Stimulated activated CD8-positive, alpha-beta memory T cell treated with anti-CD3 and anti-CD28 coated beads, Interleukin-7, amount 100 ng/mL, for 4 hours (primary cell): ENCODE data around the gene RND2.
A peak's percentile ranks its signal among the peaks of the same experiment; 100 is the strongest.

ENCODE experiments used
- DNase-seq, 2 donors: peaks; one replicate each; pipeline ENCODE4 v3.0.0-alpha.2; 2020; ENCODE audit warnings: low read depth in 2 of 2

Gene RND2

GRCh38 chr17:43006639-43007551 is 18.1 kb upstream of the RND2 start, which contains the start of gene IFI35:
Gene IFI35, plus strand, starts transcription at chr17:43006784. Its CDS starts 164 bp downstream, at chr17:43006948.
- DNase-seq = peak; percentile 78 to 83

DNA sequence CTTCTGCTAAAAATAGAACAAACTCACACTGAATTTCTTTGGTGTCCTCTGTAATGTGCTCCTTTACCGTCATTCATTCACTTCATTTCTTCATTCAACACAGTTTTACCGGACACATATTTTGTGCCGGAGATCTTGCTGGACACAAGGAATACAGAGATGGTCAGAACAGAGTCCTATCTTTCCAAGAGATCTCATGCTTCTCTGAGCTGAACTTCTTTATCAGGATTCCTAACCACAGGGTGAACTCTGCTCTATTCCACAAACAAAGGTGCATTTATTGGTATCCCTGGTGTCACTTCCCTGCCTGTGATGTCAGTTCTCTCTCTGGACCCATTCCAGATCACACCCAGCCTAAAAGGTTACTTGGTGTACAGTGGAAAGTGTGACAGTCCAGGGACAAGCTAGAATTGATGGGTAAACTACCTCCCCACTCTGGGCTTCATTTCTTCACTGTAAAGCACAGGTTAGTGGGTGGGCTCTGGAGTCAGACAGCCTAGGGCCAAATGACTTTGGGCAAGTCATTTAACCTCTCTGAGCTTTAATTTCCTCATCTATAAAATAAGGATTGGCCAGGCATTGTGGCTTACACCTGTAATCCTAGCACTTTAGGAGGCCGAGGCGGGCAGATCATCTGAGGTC is 14.2 kb upstream of the RND2 start:
- no peak for DNase-seq

- DNase-seq = no peak
These were observed 13.1 kb upstream of the RND2 start for GRCh38 chr17:43011728-43012472.

- DNase-seq = no peak
These were observed 11.7 kb upstream of the RND2 start for GRCh38 chr17:43013296-43013695.

DNA sequence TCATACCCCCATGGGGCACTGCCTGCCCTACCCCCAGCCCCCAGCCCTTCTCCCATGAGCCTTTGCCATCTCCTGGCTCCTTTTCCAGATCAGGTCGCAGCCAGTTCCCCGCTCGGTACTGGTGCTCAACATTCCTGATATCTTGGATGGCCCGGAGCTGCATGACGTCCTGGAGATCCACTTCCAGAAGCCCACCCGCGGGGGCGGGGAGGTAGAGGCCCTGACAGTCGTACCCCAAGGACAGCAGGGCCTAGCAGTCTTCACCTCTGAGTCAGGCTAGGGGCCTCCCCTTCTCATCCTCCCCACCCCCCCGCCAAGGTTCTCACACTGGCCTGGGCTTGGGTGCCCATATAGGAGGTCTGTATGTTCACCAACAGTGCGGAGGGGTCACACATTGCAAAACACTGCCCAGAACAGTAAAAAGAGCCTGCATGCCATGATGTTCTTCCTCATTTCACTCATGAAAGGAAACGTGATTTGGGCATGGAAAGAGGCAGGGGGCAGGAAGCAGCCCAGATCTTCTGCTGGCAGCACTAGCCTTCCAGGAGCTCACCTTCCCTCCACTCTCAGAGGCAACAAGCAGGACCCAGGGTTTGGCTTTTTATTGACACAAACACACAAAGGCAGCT is 10.9 kb upstream of the RND2 start:
- no peak for DNase-seq

GRCh38 chr17:43014649-43015542 is 10.1 kb upstream of the RND2 start:
- DNase-seq = no peak

GRCh38 chr17:43015579-43015978 is 9.5 kb upstream of the RND2 start:
- DNase-seq = no peak

- no peak for DNase-seq
These were observed 8.8 kb upstream of the RND2 start for GRCh38 chr17:43016216-43016615.

- DNase-seq = no peak
These were observed 6.8 kb upstream of the RND2 start for GRCh38 chr17:43018008-43018853.

GRCh38 chr17:43018932-43019331 is 6.1 kb upstream of the RND2 start:
- DNase-seq = no peak

- no peak for DNase-seq
These were observed 5.6 kb upstream of the RND2 start for GRCh38 chr17:43019418-43019817.

DNA sequence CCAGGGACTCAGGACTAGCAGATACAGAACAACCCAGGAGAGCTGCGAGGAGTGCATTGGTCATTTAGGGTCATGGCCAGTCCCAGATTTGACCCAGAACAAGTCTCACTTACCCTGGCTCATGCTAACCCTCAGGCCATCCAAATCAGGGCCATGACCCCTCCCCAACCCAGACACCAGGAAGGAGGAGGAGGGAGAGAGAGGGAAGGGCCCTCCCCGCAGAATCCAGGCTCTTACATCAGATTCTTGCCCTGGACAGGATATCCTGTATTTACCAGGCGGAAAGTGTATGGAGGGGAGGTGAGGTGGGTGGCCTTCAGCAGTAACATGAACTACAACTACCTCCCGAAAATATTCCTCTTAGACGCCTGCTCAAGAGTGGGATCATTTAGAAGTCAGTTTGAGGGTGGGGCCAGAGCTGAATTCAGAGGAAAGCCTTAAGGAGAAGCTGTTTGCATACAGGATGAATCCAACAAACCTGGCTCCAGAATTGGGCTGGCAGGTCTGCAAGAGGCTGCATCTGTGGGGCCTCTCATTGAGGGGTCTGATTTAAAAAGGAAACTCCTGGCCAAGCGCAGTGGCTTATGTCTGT is 4.9 kb upstream of the RND2 start:
- no peak for DNase-seq

DNA sequence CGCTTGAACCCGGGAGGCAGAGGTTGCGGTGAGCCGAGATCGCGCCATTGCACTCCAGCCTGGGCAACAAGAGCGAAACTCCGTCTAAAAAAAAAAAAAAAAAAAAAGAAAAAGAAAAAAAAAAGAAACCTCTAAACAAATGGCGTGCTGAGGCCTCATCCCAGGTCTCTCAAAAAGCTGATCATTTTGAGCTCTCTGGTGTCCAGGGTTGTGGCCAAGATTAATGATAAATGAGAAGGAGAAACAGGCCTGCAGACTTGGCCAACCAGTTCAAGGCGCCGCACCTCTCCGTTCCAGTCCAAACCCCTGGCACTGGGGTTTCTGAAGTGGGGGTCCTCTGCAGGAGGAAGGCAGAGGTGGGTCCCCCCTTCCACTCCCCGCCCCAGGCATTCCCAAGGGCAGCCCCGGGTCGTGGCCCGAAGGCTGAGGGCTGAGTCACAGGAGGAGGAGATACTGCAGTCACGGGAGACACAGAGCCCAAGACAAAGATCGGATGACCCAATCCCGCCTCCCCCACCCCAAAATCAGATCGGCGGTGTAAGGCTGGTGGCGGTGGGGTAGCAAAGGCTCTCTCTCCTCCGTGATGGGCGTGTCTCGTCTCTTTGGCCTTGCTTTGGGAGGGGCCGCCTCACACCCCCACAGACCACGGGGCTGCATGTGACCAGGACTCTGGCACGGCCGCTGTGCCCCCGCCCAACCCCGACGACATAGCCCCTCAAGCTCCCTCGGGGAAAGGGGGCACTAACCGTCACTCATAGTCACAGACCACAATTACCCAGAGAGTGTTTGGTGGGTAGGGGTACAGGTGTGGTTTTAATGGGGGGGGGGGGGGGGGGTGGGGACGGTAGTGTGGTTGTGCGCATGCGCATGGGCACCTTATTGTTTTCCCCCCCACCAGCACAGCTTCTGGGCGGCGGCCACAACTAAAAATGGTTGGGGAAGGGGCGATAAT is 4.0 kb upstream of the RND2 start:
- no peak for DNase-seq

- peak in 1 of 2 donors; percentile 56 for DNase-seq
These were observed 3.1 kb upstream of the RND2 start, which contains the start of gene VAT1 for GRCh38 chr17:43021741-43022512. Gene VAT1, minus strand, starts transcription at chr17:43022385. Its CDS starts 63 bp downstream, at chr17:43022322.

GRCh38 chr17:43025290-43025657 is 243 bp downstream of the RND2 start:
- DNase-seq = no peak

DNA sequence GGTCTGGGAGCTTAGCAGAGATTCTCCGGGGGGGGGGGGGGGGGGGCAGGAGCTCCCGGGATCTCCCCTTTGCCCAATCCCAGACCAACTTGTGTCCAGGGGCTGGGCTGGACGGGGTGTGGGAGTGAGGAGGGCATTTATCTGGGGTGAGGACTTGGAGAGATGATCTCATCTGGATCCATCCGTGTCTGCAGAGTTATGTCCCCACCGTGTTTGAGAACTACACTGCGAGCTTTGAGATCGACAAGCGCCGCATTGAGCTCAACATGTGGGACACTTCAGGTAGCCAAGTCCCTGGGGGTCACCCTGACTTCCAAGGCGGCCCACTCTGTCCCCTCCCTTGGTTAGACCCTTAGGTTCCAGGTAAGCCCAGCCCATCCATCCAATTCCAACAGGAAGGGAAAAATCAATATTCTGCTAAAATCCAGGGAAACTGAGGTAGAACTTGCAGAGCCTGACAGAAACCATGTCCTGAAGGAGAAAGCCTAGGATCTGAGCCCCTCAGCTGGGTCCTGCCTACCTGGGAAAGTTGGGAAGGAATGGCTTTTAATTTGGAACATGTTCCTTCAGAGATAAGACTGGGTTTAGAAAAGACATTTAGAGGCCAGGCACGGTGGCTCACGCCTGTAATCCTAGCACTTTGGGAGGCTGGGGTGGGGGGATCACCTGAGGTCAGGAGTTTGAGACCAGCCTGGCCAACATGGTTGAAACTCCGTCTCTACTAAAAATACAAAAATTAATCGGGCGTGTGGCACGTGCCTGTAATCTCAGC is 921 bp downstream of the RND2 start:
- DNase-seq = no peak

DNA sequence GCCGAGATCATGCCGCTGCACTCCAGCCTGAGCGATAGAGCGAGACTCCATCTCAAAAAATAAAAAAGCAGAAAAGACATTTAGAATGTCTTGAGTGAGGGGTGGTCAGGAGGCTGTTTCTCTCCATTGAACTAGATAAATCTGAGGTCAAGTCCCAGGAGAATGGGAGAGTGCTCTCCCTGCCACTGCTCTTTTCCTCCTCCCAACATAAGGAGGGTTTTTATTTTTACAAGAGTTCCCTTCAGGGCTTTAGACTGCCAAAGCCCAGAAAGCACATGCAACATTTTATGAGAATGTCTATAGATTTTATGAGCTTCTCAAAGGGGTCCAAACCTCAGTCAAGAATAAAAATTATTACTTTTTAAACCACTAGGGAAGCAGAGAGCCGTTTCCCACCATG is 1.6 kb downstream of the RND2 start:
- DNase-seq = no peak
